Epithelial cell of esophagus (primary cell): ENCODE data around the gene COX7A2L.

Experiments used
- DNase-seq: peaks from one replicate; pipeline ENCODE4 v3.0.0; 2010; ENCODE audit warnings: low read depth
- H3K4me3 ChIP-seq: 2 replicates; pipeline ENCODE4 v1.5.1; 2011; ENCODE audit warnings: mild to moderate bottlenecking, low read length, control low read depth
- TF ChIP-seq, protein P1 (sequence below): IDR thresholded peaks from 2 replicates; pipeline ENCODE4 v1.5.1; 2011; ENCODE audit warnings: low read depth, mild to moderate bottlenecking, low read length, control low read depth, inconsistent platforms; ENCODE audit not compliant: insufficient read depth; ENCODE audit errors: missing control alignments

The COX7A2L gene

DNA sequence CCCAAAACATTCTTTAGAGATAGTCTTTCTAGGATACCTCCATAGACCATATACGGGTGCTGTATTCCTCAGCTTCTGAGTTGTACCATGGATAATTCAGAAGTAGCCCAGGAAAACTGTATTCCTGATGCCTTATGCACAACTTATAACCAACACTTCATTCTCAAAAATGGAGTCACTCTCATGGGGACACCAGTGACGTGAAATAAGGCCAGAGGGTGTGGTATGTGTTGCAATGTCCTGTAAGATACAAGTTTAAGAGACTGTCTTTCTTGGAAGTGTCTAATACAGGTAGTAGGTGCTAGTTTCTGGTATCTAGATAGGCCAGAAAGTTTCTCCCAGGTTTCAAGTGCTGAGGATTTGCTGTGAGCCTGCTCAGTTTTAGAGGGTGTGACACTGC is 36.1 kb downstream of the COX7A2L start:
- DNase-seq: no peak
- H3K4me3 ChIP-seq: no peak overlapping the region
- TF ChIP-seq, protein P1, sequence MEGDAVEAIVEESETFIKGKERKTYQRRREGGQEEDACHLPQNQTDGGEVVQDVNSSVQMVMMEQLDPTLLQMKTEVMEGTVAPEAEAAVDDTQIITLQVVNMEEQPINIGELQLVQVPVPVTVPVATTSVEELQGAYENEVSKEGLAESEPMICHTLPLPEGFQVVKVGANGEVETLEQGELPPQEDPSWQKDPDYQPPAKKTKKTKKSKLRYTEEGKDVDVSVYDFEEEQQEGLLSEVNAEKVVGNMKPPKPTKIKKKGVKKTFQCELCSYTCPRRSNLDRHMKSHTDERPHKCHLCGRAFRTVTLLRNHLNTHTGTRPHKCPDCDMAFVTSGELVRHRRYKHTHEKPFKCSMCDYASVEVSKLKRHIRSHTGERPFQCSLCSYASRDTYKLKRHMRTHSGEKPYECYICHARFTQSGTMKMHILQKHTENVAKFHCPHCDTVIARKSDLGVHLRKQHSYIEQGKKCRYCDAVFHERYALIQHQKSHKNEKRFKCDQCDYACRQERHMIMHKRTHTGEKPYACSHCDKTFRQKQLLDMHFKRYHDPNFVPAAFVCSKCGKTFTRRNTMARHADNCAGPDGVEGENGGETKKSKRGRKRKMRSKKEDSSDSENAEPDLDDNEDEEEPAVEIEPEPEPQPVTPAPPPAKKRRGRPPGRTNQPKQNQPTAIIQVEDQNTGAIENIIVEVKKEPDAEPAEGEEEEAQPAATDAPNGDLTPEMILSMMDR: no peak

DNA sequence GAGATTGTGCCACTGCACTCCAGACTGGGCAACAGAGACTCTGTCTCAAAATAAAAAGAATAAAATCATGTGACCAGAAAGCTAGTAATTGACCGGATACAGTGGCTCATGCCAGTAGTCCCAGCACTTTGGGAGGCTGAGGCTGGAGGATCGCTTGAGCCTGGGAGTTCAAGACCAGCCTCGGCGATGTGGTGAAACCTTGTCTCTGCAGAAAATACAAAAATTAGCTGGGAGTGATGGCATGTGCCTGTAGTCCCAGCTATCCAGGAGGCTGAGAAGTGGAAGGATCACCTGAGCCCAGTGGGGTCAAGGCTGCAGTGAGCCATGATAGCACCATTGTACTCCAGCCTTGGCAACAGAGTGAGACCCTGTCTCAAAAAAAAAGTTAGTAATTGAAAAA is 36.8 kb downstream of the COX7A2L start:
- H3K4me3 ChIP-seq: no peak overlapping the region
- no peak for DNase-seq
- TF ChIP-seq, protein P1: no peak

DNA sequence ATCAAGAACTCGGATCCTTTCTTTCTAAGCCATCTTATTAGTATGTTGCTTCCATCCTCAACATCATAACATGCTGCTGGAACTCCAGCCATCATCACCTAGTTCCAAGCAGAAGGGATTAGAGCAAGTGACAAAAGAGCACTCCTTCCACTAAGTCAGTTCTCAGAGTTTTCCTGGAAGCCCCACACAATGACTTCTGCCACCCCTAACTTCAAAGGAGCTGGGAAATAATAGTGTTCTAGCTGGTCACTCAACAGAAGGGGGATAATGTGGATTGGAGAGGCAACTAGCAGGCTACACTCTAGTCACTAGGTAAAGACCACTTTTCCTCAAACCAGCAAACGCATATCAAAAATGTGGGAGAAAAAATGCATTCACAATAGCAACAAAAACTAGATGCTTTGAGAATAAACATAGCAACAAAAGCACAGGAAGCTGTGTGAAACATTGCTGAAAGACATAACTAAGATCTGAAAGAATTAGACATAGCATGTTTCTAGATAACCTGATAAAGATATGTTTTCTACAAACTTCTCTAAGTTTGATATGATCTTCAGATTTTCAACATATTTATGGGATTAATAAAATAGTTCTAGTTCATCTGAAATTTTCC is 39.5 kb downstream of the COX7A2L start:
- no peak for DNase-seq
- TF ChIP-seq, protein P1: no peak
- H3K4me3 ChIP-seq: no peak overlapping the region

DNA sequence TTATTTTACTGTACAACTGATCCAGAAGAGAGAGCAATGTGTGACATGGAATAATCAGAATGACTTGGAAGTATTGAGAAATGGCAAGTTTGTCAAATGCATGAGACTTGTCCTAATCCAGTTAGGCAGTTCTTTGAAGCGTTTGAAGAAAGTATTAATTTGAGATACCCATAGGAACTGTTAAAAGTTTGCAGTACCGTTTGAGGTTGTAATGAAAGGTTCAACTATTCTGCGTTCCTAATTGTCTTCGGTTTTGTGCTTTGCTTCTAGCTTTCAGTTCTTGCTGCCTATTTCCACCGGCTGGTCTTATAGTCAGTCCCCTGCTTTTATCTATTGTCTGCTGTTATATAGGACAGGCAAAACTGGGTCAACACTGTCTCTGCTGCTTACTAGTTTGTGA is 41.8 kb downstream of the COX7A2L start:
- TF ChIP-seq, protein P1: no peak
- no peak overlapping the region for H3K4me3 ChIP-seq
- DNase-seq: no peak

DNA sequence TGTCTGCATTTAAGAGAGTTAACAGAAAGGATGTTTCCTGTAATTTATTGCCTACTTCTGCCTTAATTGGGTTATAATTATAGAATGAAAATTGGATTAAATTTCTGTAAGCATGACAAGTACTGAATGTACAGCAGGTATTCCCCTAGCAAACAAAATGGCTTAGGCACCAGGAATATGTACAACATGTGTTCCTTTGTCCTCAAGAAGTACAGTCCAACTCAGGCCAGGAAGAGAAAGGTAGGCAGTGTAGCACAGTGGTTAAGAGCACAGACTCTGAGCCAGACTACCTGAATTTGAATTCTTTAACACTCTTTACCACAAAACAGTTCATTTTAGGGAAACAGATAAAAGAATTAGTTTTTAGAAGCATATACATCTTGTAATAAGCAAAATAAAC is 43.1 kb downstream of the COX7A2L start:
- H3K4me3 ChIP-seq: no peak overlapping the region

DNA sequence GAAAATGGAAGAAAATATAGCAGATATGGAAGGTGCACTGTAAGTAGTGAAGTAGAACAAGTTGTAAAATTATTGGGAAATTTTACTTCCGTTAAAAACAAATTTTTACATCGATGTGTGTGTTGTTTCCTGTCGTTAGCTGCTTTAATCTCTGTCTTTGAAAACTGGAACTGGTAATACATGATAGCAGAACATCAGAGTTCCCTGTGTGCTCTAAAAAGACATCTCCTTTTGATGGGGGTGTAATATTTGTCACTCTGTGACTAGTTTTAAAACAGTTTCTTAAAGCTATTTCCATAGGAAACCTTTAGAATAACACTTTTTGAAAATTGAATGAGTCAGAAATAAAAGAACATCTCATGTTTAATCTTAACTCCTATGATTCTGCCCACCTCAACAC is 43.5 kb downstream of the COX7A2L start:
- DNase-seq: no peak
- TF ChIP-seq, protein P1: no peak
- H3K4me3 ChIP-seq: no peak overlapping the region

More for the DNA sequence above, 43.1 kb downstream of the COX7A2L start:
- DNase-seq: no peak
- TF ChIP-seq, protein P1: no peak

DNA sequence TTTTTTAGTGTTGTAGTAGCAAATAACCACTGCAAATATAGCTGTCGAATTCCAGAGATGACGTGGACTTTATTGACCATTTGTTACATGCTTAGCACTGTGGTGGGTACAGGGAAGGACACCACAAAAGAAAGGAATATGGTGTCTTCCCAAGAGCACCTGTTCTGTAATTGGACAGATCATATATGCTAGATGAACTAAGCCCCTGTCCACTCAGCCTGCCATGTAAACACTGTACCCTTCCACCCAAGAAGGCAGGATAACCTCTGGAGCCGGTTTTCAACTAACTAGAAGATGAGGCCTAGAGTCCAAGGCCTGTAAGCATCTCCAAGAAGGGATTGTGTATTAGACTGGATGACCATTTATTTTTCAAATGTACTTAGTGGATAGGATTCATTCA is 44.1 kb downstream of the COX7A2L start:
- no peak for DNase-seq
- no peak overlapping the region for H3K4me3 ChIP-seq
- TF ChIP-seq, protein P1: no peak
